GM12801 (cell line): Measurements from ENCODE around the gene ZNF423.

Source experiments
- TF ChIP-seq, protein P1 (sequence below): IDR thresholded peaks from one replicate; pipeline ENCODE4 v1.5.1; 2011; ENCODE audit warnings: control low read depth; ENCODE audit not compliant: insufficient read length; ENCODE audit errors: extremely low read depth

The ZNF423 gene

DNA sequence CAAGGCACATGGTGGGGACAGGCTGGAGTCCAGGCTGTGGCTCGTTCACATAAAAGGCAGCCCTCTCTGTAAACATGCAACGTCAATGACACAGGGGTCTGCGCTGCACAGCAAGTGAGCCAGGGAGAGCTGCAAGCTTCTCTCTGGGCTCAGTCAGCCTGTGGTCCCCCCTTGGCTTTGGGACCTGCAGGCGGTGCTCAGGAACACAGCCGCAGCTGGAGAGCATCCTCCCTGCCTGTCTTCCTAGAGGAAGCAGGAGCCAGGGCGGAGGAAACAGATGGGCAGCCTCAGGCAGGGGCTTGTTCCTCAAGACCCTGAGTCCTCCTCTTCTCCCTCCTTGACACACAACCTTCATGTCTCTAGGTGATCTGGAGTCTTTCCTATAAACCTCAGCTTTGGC is 254.3 kb downstream of the ZNF423 start:
- TF ChIP-seq, protein P1, sequence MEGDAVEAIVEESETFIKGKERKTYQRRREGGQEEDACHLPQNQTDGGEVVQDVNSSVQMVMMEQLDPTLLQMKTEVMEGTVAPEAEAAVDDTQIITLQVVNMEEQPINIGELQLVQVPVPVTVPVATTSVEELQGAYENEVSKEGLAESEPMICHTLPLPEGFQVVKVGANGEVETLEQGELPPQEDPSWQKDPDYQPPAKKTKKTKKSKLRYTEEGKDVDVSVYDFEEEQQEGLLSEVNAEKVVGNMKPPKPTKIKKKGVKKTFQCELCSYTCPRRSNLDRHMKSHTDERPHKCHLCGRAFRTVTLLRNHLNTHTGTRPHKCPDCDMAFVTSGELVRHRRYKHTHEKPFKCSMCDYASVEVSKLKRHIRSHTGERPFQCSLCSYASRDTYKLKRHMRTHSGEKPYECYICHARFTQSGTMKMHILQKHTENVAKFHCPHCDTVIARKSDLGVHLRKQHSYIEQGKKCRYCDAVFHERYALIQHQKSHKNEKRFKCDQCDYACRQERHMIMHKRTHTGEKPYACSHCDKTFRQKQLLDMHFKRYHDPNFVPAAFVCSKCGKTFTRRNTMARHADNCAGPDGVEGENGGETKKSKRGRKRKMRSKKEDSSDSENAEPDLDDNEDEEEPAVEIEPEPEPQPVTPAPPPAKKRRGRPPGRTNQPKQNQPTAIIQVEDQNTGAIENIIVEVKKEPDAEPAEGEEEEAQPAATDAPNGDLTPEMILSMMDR, result no peak

DNA sequence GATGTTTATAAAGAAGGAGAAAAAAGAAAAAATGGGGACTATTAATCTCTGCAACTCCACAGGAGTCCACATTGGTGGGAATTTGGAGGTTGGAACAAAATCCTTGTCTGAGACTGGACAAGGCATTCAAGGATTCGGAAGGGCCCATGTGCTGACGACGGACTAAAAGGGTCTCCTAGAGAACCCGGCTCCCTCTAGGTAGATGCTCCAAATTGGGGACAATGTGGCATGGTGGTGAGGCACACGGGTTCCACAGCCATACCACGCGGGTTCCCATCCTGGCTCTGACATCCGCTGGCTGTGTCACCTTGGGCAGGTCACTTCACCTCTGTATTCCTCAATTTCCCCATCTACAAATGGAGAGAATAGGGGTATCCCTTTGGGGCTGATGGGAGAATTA is 254.9 kb downstream of the ZNF423 start:
- TF ChIP-seq, protein P1, result no peak

DNA sequence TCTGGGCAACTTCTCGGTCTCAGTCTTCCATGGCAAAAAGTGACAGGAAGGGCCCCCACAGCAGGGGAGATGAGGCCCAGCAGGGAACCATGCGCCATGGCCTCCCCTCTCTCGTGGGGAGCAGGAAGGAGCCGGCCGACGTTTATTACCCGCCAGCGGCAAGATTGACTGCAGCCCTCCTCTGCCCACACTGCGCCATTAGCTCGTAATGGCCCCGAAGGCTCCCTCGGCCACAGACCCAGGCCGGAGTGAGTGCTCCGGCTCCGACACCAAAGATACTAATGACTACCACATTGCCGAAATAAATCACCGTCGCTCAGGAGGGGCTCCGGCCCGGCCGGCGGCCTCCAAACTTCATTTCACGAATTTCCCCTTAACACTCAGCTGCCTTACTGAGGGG is 255.4 kb downstream of the ZNF423 start:
- TF ChIP-seq, protein P1, result no peak

DNA sequence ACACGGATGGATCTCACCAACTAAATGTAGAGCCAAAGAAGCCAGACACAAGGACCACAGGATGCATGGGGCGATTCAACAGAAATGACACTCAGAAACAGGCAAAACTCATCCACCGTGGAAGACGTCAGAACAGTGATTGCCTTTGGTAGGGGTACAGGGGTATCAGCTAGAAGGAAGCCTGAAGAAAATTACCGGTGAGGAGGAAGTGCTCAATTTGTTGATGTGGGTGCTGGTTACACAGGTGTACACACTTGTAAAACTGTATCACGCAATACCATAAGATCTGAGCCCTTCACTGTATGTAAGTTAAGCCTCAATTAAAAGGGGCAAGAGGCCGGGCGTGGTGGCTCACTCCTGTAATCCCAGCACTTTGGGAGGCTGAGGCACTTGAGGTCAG is 256.2 kb downstream of the ZNF423 start:
- TF ChIP-seq, protein P1, result no peak

DNA sequence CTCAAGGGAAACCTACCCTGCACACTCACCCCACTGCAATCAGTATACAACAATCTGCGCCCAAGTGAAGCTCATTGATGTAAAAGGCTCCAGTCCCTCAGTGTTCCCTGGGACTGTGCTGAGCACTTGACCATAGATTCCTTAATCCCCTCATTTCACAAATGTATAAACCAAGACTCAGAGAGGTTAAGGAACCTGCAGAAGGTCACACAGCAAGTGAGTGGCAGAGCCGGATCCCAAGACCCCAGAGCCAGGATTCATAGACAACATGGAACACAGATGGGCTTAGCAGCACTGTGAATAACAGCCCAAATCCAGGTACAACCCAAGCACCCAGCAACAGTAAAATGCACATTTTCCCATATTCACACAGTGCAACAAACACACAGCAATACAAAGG is 256.6 kb downstream of the ZNF423 start:
- TF ChIP-seq, protein P1, result no peak

DNA sequence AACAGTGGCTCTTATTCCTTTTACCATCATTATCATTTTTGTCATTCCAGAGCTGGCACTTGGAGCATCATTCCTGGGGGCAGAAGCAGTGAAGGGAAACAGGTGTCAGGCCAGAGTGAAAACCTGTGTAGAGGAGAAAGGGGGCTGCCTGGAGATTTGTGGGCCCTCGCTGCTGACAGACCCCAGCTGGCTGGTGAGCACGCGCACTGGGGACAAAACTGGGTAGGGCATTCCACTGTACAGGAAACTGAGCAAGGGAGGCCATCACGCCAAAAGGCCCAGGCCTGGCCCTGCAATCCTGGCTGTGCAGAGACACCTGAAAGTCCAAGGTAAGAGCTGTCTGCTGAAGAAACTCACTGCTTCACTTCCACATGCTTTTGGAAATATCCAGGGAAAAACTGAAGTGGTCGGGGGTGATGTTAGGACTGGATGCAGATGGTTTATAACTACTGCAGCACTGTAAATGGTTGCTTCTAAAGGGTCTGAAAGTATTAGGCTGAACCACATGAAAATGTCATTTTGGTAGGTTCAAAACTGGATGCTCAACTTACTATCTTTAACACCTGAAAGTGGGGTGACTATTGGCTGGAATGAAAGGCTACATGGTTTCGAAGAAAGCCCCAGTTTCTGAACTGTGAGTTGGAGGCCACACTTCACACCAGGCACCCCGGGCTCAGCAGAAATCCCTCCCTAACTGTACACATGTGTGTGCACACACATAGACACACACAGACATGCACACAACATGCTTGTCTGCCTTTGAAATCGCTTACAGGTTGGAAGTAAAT is 257.3 kb downstream of the ZNF423 start:
- TF ChIP-seq, protein P1, result no peak

DNA sequence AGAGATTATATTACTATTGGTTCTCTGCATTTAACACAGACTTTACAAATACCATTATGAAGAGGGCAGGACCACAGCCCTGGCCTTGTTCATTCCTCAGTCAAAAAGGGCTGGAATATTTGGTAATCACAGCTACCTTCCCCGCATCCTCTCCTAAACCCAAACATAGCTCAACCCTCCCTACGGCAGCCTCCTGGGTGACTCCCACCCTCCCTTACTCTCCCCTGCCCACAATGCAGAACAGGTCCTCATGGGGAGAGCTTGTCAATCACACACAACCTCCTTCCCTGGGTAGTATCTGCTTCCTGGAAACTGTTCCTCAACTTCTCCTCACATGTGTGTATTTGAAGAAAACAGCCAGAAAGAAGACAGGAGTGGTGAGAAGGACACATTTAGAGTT is 258.1 kb downstream of the ZNF423 start:
- TF ChIP-seq, protein P1, result no peak
